WERI-Rb-1 (cell line): ENCODE measurements around the gene HACL1.
A peak's percentile ranks its signal among the peaks of the same experiment; 100 is the strongest.

ENCODE experiments used
- DNase-seq: peaks from one replicate; pipeline ENCODE4 v3.0.0-alpha.2; 2020
- H3K27ac ChIP-seq: fragments of 250-450 bp; sonication (Bioruptor Pico); 2 replicates; pipeline ENCODE4 v1.5.1; 2020; ENCODE audit warnings: mild to moderate bottlenecking, moderate library complexity
- H3K27me3 ChIP-seq: fragments of 250-450 bp; sonication (Bioruptor Pico); 2 replicates; pipeline ENCODE4 v1.5.1; 2021; ENCODE audit warnings: mild to moderate bottlenecking, low read depth, moderate library complexity; ENCODE audit not compliant: insufficient read depth, severe bottlenecking
- H3K36me3 ChIP-seq: fragments of 250-450 bp; sonication (Bioruptor Pico); 2 replicates; pipeline ENCODE4 v1.5.1; 2020; ENCODE audit warnings: mild to moderate bottlenecking, moderate library complexity
- H3K4me3 ChIP-seq: 2 replicates; pipeline ENCODE4 v1.5.1; 2011; ENCODE audit warnings: low read depth, mild to moderate bottlenecking, control low read depth, low read length
- H3K9me3 ChIP-seq: fragments of 250-450 bp; sonication (Bioruptor Pico); 2 replicates; pipeline ENCODE4 v1.5.1; 2021; ENCODE audit warnings: mild to moderate bottlenecking, moderate library complexity; ENCODE audit not compliant: severe bottlenecking
- TF ChIP-seq, protein P1 (sequence below): IDR thresholded peaks from 2 replicates; pipeline ENCODE4 v1.5.1; 2011; ENCODE audit warnings: low read depth, mild to moderate bottlenecking, control low read depth, inconsistent platforms, low read length

Gene HACL1

DNA sequence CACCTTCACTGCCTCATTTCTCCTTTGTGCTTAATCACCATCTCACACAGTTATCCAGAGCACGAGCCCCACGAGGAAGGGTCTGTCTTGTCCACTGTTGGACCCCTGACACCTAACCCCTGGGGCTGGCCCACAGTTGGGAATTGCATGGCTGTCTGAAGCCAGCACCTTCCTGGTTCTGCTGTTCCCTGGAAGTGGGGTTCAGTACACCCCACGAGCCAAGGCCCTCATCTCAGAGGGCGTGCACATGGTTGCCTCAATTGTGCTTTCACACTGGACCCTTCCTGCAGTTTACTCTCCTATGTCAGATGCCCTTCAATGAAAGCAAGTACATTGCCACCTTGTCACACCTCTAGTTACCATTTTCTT lies 30.8 kb upstream of the HACL1 start:
- Histone ChIP-seq H3K27ac (no peak overlapping the region), H3K27me3 (no peaks in the 10 kb centered on the region), H3K9me3 (no peaks in the 10 kb centered on the region), H3K4me3 (no peak overlapping the region), H3K36me3 (no peaks in the 10 kb centered on the region)
- TF ChIP-seq, protein P1, sequence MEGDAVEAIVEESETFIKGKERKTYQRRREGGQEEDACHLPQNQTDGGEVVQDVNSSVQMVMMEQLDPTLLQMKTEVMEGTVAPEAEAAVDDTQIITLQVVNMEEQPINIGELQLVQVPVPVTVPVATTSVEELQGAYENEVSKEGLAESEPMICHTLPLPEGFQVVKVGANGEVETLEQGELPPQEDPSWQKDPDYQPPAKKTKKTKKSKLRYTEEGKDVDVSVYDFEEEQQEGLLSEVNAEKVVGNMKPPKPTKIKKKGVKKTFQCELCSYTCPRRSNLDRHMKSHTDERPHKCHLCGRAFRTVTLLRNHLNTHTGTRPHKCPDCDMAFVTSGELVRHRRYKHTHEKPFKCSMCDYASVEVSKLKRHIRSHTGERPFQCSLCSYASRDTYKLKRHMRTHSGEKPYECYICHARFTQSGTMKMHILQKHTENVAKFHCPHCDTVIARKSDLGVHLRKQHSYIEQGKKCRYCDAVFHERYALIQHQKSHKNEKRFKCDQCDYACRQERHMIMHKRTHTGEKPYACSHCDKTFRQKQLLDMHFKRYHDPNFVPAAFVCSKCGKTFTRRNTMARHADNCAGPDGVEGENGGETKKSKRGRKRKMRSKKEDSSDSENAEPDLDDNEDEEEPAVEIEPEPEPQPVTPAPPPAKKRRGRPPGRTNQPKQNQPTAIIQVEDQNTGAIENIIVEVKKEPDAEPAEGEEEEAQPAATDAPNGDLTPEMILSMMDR: no peak
- DNase-seq: no peak

DNA sequence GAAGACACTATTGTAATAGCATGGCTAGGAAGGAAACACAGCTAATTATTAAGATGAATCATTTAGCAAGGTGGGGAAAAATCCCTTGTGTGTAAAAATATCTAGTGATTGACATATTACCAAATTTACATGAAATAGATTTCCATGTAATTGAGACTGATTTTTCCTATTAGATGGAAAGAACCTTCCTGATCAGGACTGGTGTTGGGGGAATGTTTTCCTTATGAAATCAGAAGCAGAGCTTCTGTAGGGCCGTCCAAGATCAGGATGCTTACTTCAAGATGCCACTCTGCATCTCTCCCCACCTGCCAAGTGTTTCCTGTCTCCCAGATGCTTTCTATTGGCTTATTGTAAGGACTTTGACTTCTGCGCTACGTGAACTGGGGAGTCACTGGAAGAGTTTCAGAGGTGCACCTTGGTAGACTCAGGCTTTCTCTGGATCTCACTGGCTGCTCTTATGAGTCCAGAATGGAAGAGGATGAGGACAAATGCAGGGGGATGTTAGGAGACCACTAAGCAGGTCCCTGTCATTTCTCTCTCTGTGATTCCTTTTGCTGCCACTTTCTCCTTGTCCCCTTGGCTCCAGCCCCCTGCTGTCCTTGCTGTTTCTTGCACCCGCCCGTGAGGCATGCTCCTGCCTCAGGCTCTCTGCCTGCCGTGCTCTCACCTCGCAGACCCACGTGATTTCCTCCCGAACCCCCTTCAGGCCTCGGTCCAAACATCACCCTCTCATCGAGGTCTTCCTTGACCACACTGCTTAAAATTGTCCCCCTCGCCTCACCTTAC lies 30.2 kb upstream of the HACL1 start:
- Histone ChIP-seq H3K36me3 (no peaks in the 10 kb centered on the region), H3K27ac (no peak overlapping the region), H3K27me3 (no peaks in the 10 kb centered on the region), H3K9me3 (no peaks in the 10 kb centered on the region), H3K4me3 (no peak overlapping the region)
- DNase-seq: no peak
- TF ChIP-seq, protein P1: no peak

DNA sequence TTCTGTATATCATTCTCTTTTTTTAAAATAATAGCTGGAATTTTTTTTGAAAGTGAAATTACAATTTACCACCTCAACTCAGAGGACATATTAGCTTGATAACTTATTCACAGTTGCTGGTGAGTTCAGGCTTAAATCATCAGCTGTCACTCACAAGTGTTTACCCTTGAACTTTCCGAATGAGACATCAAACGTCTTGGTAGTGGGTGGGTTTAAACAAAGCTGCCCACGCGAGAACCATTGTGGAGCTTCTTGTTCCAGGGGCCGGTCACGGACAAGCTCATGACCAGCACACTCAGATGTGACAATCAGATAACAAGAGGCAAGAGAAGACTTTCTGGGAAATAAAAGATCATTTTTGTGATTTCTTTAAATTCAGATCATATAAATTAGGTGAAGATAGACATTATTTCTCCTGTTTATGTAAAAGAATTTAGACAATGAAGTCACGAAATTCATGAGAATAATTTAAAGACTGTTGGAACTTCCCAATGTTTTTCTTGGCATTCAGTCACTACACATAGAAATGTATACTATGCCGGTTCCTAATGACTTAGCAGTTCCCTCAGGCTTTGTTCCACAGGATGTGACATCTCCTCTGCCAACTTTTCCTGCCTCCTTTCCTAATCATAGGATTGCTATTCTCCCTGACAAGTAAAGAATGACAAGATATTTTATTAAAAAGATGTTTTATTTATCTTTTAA lies 29.4 kb upstream of the HACL1 start:
- no peaks in the 10 kb centered on the region for H3K9me3 ChIP-seq
- H3K27ac ChIP-seq: no peak overlapping the region
- TF ChIP-seq, protein P1: no peak
- no peak overlapping the region for H3K4me3 ChIP-seq
- no peak for DNase-seq
- H3K36me3 ChIP-seq: no peaks in the 10 kb centered on the region
- H3K27me3 ChIP-seq: no peaks in the 10 kb centered on the region

DNA sequence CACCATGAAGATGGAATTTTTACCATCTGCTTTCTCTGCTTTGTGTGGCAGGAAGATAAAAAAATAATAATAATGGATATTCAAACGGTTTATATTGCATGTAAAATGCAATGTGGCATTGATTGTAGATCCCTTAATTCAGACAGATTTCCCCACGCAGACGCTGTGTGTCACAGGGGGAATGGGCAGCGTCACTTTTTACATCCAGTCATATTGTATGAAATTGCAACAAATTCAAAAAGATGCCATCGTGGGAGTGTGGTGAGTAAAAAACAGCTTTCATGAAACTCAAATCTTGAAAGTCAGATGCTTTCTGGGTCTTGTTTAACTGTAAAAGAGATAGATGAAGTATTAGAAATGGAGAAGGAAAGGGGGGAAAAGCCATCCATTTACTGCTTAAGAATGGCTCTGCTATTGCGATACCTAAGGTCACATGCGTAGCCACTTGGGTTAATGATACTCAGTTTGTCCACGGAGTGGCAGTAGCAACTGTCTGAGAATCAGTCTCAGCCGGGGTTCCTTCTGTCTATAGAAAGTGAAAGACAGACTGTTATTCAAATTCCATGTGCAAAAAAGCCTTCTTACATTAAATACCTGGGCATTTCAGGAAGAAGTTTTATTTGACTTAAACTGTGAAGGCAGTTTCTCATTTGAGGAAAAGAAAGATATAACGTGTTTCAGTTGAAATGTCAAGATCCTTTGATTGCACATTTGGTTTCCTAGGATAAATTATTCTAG lies 28.7 kb upstream of the HACL1 start:
- no peak overlapping the region for H3K27ac ChIP-seq
- TF ChIP-seq, protein P1: peak; percentile 70
- no peaks in the 10 kb centered on the region for H3K9me3 ChIP-seq
- DNase-seq: peak; percentile 63
- H3K36me3 ChIP-seq: no peaks in the 10 kb centered on the region
- no peaks in the 10 kb centered on the region for H3K27me3 ChIP-seq
- no peak overlapping the region for H3K4me3 ChIP-seq

DNA sequence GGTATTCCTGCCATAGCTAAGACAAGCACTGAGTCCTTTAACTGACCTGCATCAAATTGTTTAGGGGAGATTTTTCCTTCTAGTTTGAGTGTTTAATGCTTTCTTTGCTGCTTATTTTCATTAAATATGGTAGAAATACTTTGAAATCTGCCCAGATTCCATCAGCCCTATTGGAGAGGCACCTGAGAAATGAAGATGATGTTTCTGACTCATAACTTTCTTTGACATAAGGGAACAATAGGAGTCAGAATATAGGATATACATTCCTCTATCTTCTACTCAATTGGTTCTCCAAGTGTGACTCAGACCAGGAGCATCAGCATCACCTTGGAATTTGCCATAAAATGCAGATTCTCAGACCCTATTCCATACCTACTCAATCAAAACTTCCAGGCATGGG lies 27.6 kb upstream of the HACL1 start:
- Histone ChIP-seq H3K27me3 (no peaks in the 10 kb centered on the region), H3K36me3 (no peaks in the 10 kb centered on the region), H3K27ac (no peak overlapping the region), H3K9me3 (no peaks in the 10 kb centered on the region), H3K4me3 (no peak overlapping the region)
- TF ChIP-seq, protein P1: no peak
- DNase-seq: no peak
